Erythroblast (primary cell): Measurements from ENCODE around the gene KHDRBS2.

ENCODE experiments used
- GATA1 ChIP-seq: IDR thresholded peaks from 2 replicates; pipeline ENCODE4 v1.6.1; 2011; ENCODE audit warnings: low read depth, mild to moderate bottlenecking, control low read depth, low read length, moderate library complexity
- POLR2A ChIP-seq: IDR thresholded peaks from 2 replicates; pipeline ENCODE4 v1.6.1; 2011; ENCODE audit warnings: mild to moderate bottlenecking, low read length

DNA sequence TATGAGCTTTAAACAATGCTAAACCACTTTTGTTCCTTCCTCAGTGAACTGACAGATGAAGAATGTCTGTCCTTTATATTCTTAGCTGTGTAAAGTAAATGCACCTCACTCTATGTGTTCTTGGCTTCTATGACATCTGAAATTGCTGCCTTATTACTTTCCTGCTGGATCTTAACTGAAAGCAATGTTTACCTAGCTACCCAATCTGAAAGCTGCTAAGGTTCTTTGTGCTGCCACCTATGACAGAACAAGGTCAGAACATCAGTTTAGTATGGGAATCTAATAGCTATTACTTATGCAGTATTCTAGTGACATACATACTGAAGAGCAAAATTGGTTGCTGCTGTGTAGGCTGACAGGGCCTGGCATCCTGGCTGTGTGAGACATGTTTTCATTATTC, 444.1 kb downstream of the KHDRBS2 start:
- TF ChIP-seq POLR2A (no peak), GATA1 (no peak)
